Naive thymus-derived CD8-positive, alpha-beta T cell (primary cell): ENCODE measurements around the gene ART5. TPM values are rescaled to one million over a fixed set of nuclear protein-coding genes. Genes with fewer than 3 reads are reported as not detected.
"Not testable (repeated sequence)": the region's sequence is repeated elsewhere in the genome, so short reads cannot be mapped to it uniquely, and the experiment has no call there.

Source experiments
- ATAC-seq, 2 donors: fragments of 150-1000 bp; cut with Tn5 transposase in 1 of 2; sonication (Bioruptor Pico), chemical (Tn5 transposase) in 1 of 2; 1 replicate in 1 of 2; 2 replicates in 1 of 2; pipeline ENCODE4 v1.10.0; 2021; ENCODE audit warnings: mild to moderate bottlenecking in 2 of 2, moderate library complexity in 2 of 2
- POLR2A ChIA-PET: fragments of 350-600 bp; sonication (Branson Sonifier 250); formaldehyde crosslinking; loops from one replicate; lab custom pipeline; 2021; ENCODE audit warnings: antibody characterized with exemption; lab: Charles Lee
- DNase-seq, 10 donors: peaks; one replicate each; pipeline versions ENCODE4 v3.0.0 to v3.0.0-alpha.2; 2020 to 2022
- H3K27ac Mint-ChIP-seq, 10 donors: one replicate each; pipeline ENCODE4 v1.8.0; 2020 to 2022; ENCODE audit warnings: mild to moderate bottlenecking in 10 of 10, mixed read lengths in 10 of 10, moderate library complexity in 4 of 10, inconsistent platforms in 1 of 10
- H3K27me3 Mint-ChIP-seq, 5 donors: one replicate each; pipeline ENCODE4 v1.8.0; 2021 to 2022; ENCODE audit warnings: mixed read lengths in 5 of 5
- H3K36me3 Mint-ChIP-seq, 3 donors: one replicate each; pipeline ENCODE4 v1.8.0; 2020 to 2022; ENCODE audit warnings: mixed read lengths in 3 of 3, mild to moderate bottlenecking in 2 of 3, inconsistent platforms in 1 of 3
- H3K4me1 Mint-ChIP-seq, 4 donors: one replicate each; pipeline ENCODE4 v1.8.0; 2021 to 2022; ENCODE audit warnings: mixed read lengths in 4 of 4
- H3K4me3 Mint-ChIP-seq, 10 donors: one replicate each; pipeline ENCODE4 v1.8.0; 2020 to 2022; ENCODE audit warnings: mild to moderate bottlenecking in 10 of 10, mixed read lengths in 10 of 10, moderate library complexity in 6 of 10, inconsistent platforms in 1 of 10
- H3K9me3 Mint-ChIP-seq, 9 donors: one replicate each; pipeline ENCODE4 v1.8.0; 2020 to 2022; ENCODE audit warnings: mixed read lengths in 9 of 9, mild to moderate bottlenecking in 3 of 9, inconsistent platforms in 1 of 9, moderate library complexity in 1 of 9
- polyA plus RNA-seq, 3 donors: library from polyadenylated mRNA; unstranded; fragments of 300-500 nt; fragmentation: Illumina TruSeq; gene quantifications; one replicate each; pipeline ENCODE4 v1.2.3, GENCODE V29; 2021
- total RNA-seq, 8 experiments: library from RNA in 2 of 8; stranded (reverse) in 2 of 8; gene quantifications; one replicate each; pipeline ENCODE4 v1.2.3 and lab custom pipeline; 2021 to 2026

ART5 gene
- total and polyA plus RNA-seq, 5 experiments from 2014 or later, result not detected

DNA sequence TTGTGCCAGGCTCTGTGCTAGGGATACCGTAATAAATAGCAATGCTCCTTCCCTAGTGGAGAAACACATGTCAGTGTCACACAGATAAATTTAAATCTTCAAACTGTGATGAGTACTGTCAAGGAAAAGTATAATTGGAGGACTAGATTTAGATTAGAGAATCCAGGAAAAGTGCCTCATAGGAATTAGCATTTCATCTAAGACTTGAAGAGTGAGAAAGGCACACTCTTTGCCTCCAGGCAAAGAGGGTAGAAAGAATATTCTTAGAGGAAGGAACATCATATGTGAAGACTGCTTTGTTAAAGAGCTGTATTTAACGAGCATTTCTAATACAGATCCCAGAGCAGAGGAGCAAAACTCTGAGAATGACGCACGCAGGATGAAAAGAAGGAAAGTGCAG, 30.9 kb downstream of the ART5 start:
- Mint-ChIP-seq H3K9me3 (peaks cover 0 to 6% (median 3%) of the 10 kb centered on the region in 9 donors), H3K27ac (no peak overlapping the region), H3K36me3 (peaks cover 0 to 7% (median 4%) of the 10 kb centered on the region in 3 donors), H3K4me3 (no peak overlapping the region), H3K27me3 (peaks cover 0 to 6% (median under 1%) of the 10 kb centered on the region in 5 donors), H3K4me1 (peaks cover 11 to 16% (median 14%) of the 10 kb centered on the region in 4 donors)
- ATAC-seq (no peak), DNase-seq (no peak)
- POLR2A ChIA-PET, result no interaction called here

- DNase-seq, result peak in 4 of 10 donors; percentile 18 to 51 (median 32)
- Mint-ChIP-seq H3K9me3 (peaks cover 0 to 6% (median 3%) of the 10 kb centered on the region in 9 donors), H3K27ac (no peak overlapping the region), H3K27me3 (peaks cover 0 to 2% (median 0%) of the 10 kb centered on the region in 5 donors), H3K4me3 (no peak overlapping the region), H3K36me3 (peaks cover 0 to 7% (median 4%) of the 10 kb centered on the region in 3 donors), H3K4me1 (peaks cover 9 to 10% (median 10%) of the 10 kb centered on the region in 4 donors)
- ATAC-seq, result peak in 1 of 2 donors; percentile 38
- POLR2A ChIA-PET, result no interaction called here
These were observed 32.2 kb downstream of the ART5 start for GRCh38 chr11:3609416-3610265.

DNA sequence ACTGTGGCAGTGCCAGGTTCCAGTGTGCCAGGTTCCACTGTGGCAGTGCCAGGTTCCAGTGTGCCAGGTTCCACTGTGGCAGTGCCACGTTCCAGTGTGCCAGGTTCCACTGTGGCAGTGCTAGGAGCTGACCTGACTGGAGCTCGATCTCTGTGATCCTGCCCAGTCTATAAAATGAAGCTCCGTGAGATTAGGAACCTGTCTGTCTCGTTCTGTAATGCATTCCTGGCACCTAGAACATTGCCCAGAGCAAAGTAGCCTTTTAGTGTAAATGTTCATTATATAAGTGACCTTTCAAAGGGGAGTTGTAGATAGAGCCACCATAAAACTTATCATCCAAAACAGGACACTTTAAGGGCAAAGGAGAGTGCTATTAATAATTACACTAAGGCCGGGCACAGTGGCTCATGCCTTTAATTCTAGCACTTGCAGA, 36.0 kb downstream of the ART5 start:
- Mint-ChIP-seq H3K4me1 (no peaks in the 10 kb centered on the region), H3K27ac (no peak overlapping the region), H3K9me3 (no peaks in the 10 kb centered on the region), H3K4me3 (no peak overlapping the region), H3K36me3 (no peaks in the 10 kb centered on the region), H3K27me3 (peaks cover 0 to 2% (median 0%) of the 10 kb centered on the region in 5 donors)
- DNase-seq, result no peak
- POLR2A ChIA-PET, result no interaction called here
- ATAC-seq, result no peak

DNA sequence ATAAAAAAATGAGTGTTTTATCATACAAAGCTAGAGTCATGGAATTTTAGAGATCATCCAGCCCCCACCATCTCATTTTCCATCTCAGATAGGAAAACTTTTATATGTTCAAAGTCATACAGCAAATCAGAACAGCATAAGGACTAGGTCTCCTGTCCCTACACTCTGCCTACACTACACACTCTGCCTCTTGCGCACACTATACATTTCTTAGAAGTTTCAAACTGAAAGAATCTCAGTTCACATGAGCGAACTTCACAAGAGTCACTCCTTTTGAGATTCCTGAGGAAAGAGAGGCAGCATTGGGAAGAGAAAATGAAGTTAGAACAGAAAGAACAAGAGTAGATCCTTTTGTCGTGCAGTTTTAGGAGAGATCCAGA, 36.5 kb downstream of the ART5 start:
- POLR2A ChIA-PET, result no interaction called here
- DNase-seq (no peak), ATAC-seq (no peak)
- H3K27ac Mint-ChIP-seq, result no peak overlapping the region
- peaks cover 0 to 2% (median 0%) of the 10 kb centered on the region in 5 donors for H3K27me3 Mint-ChIP-seq
- H3K36me3 Mint-ChIP-seq, result no peaks in the 10 kb centered on the region
- H3K4me3 Mint-ChIP-seq, result no peak overlapping the region
- no peaks in the 10 kb centered on the region for H3K9me3 Mint-ChIP-seq
- H3K4me1 Mint-ChIP-seq, result no peaks in the 10 kb centered on the region

GRCh38 chr11:3604167-3604566, 37.6 kb downstream of the ART5 start:
- POLR2A ChIA-PET, result no interaction called here

DNA sequence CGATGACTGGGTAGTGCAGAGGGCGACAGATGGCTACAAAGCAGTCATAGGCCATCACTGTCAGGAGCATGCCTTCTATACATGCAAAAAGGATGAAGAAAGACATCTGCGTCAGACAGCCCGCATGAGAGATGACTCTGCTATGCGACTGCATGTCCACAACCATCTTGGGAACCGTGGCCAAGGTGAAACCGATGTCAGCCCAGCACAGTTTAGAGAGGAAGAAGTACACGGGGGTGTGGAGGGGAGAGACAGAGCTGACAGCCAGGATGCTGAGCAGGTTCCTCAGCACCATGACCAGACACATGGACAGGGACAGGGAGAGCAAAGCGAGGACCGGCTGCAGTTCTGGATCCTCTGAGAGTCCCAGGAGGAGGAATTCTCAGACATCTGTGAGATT, 41.6 kb downstream of the ART5 start:
- ATAC-seq, H3K9me3 Mint-ChIP-seq, POLR2A ChIA-PET, H3K27ac Mint-ChIP-seq, H3K4me1 Mint-ChIP-seq, H3K36me3 Mint-ChIP-seq, DNase-seq, H3K4me3 Mint-ChIP-seq: not testable (repeated sequence)
- H3K27me3 Mint-ChIP-seq, result peaks cover 0 to 12% (median 0%) of the 10 kb centered on the region in 5 donors

More at GRCh38 chr11:3604167-3604566, 37.6 kb downstream of the ART5 start:
- DNase-seq (no peak), ATAC-seq (no peak)
- H3K4me3 Mint-ChIP-seq, result no peak overlapping the region
- no peak overlapping the region for H3K27ac Mint-ChIP-seq
- H3K4me1 Mint-ChIP-seq, result no peaks in the 10 kb centered on the region
- H3K9me3 Mint-ChIP-seq, result no peaks in the 10 kb centered on the region
- H3K36me3 Mint-ChIP-seq, result no peaks in the 10 kb centered on the region
- peaks cover 0 to 2% (median 0%) of the 10 kb centered on the region in 5 donors for H3K27me3 Mint-ChIP-seq

- H3K4me1 Mint-ChIP-seq, H3K27ac Mint-ChIP-seq, H3K9me3 Mint-ChIP-seq, H3K36me3 Mint-ChIP-seq, H3K4me3 Mint-ChIP-seq, DNase-seq, ATAC-seq, POLR2A ChIA-PET: not testable (repeated sequence)
- H3K27me3 Mint-ChIP-seq, result peaks cover 0 to 12% (median 0%) of the 10 kb centered on the region in 5 donors
These were observed 44.0 kb downstream of the ART5 start for GRCh38 chr11:3597743-3598142.

DNA sequence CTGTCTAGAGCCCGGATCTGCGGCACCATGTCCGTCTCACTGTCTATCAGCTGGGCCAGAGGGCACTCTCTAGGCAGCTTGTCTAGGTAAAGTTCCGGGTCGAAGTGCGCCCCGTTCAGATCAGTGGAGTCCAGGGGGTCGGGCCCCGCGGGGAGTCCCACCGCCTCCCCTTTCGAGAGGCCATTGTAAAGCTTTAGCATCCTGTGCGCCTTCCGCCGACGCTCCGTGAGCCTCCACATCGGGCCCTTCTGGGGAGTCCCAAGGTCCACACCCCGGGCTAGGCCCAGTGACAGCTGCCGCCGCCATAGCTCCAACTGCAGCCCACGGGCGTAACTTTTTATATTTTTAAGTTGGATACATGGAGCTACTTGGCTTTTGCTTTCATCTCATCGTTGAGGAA, 50.5 kb downstream of the ART5 start:
- POLR2A ChIA-PET, H3K9me3 Mint-ChIP-seq, DNase-seq, H3K4me3 Mint-ChIP-seq, ATAC-seq, H3K4me1 Mint-ChIP-seq, H3K36me3 Mint-ChIP-seq, H3K27ac Mint-ChIP-seq: not testable (repeated sequence)
- peaks cover 1 to 15% (median 8%) of the 10 kb centered on the region in 5 donors for H3K27me3 Mint-ChIP-seq

- POLR2A ChIA-PET, result interaction anchor here (0.6 kb wide), 1 partner anchor 13 kb away, joined by 3 read pairs; no protein-coding TSS in a partner anchor
- not testable (repeated sequence) for H3K27ac Mint-ChIP-seq, H3K36me3 Mint-ChIP-seq, H3K4me1 Mint-ChIP-seq, DNase-seq, H3K9me3 Mint-ChIP-seq, ATAC-seq, H3K4me3 Mint-ChIP-seq
- peaks cover 1 to 20% (median 8%) of the 10 kb centered on the region in 5 donors for H3K27me3 Mint-ChIP-seq
These were observed 51.6 kb downstream of the ART5 start for GRCh38 chr11:3590193-3590592.

DNA sequence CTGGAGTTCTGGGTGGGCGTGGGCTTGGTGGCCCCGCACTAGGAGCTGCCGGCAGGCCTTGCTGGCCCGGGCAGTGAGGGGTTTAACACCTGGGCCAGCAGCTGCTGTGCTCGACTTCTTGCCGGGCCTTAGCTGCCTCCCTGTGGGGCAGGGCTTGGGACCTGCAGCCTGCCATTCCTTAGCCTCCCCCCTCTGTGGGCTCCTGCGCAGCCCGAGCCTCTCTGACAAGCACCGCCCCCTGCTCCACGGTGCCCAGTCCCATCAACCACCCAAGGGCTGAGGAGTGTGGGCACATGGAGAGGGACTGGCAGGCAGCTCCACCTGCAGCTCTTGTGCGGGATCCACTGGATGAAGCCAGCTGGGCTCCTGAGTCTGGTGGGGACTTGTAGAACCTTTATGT, 53.0 kb downstream of the ART5 start:
- H3K36me3 Mint-ChIP-seq, H3K4me1 Mint-ChIP-seq, H3K4me3 Mint-ChIP-seq, POLR2A ChIA-PET, H3K9me3 Mint-ChIP-seq, ATAC-seq, H3K27ac Mint-ChIP-seq, DNase-seq: not testable (repeated sequence)
- peaks cover 1 to 31% (median 16%) of the 10 kb centered on the region in 5 donors for H3K27me3 Mint-ChIP-seq

Other genes with a start within 250 kb of the ART5 start
- gene ART1, start 3.1 kb upstream of the ART5 start, total RNA-seq, result not detected
- not detected for gene ART1, start 3.1 kb upstream of the ART5 start, polyA plus RNA-seq
- gene CHRNA10, start 29.4 kb upstream of the ART5 start, total RNA-seq, result 1 to 10 TPM; 3.6 to 5.1 TPM
- under 1 TPM in 2 of 3 donors, not detected in 1; 0.15 to 0.32 TPM for gene CHRNA10, start 29.4 kb upstream of the ART5 start, polyA plus RNA-seq
- 100 to 1,000 TPM; 106 to 126 TPM for gene NUP98, start 155.6 kb upstream of the ART5 start, total RNA-seq
- 10 to 100 TPM; 31.8 to 50.9 (median 44.9) TPM for gene NUP98, start 155.6 kb upstream of the ART5 start, polyA plus RNA-seq
- 10 to 100 TPM; 23.0 to 23.1 TPM for gene PGAP2, start 166.6 kb upstream of the ART5 start, total RNA-seq
- gene PGAP2, start 166.6 kb upstream of the ART5 start, polyA plus RNA-seq, result 10 to 100 TPM; 13.6 to 24.2 (median 21.9) TPM
- gene RHOG, start 199.0 kb upstream of the ART5 start, total RNA-seq, result 10 to 100 TPM; 78.4 to 79.3 TPM
- 100 to 1,000 TPM; 125 to 175 (median 144) TPM for gene RHOG, start 199.0 kb upstream of the ART5 start, polyA plus RNA-seq
- 100 to 1,000 TPM in 1 of 2 experiments, 10 to 100 TPM in 1; 98.7 to 101 TPM for gene STIM1, start 213.7 kb upstream of the ART5 start, total RNA-seq
- gene STIM1, start 213.7 kb upstream of the ART5 start, polyA plus RNA-seq, result 10 to 100 TPM; 33.4 to 39.0 (median 38.9) TPM